GM04504 (cell line): Measurements from ENCODE around the gene KMO.

Experiments used
- DNase-seq: peaks from one replicate; pipeline ENCODE4 v3.0.0-alpha.2; 2012; ENCODE audit warnings: low read depth

KMO gene

GRCh38 chr1:241532162-241532531 lies at the start of gene KMO:
TSS of gene KMO (plus strand) at chr1:241532378. CDS start at chr1:241532445, 67 bp downstream.
- no peak for DNase-seq

- DNase-seq: peak; percentile 70
Measured at GRCh38 chr1:241482761-241483250, 49.4 kb upstream of the KMO start.

GRCh38 chr1:241485145-241485544 lies 47.0 kb upstream of the KMO start:
- DNase-seq: no peak

- no peak for DNase-seq
Measured at GRCh38 chr1:241485554-241485992, 46.6 kb upstream of the KMO start.

- DNase-seq: no peak
Measured at GRCh38 chr1:241488739-241489138, 43.4 kb upstream of the KMO start.

- DNase-seq: no peak
Measured at GRCh38 chr1:241495741-241496140, 36.4 kb upstream of the KMO start.

- peak; percentile 21 for DNase-seq
Measured at GRCh38 chr1:241499910-241500309, 32.3 kb upstream of the KMO start.

- no peak for DNase-seq
Measured at GRCh38 chr1:241503444-241503843, 28.7 kb upstream of the KMO start.

GRCh38 chr1:241507189-241507863 lies 24.9 kb upstream of the KMO start:
- DNase-seq: no peak

GRCh38 chr1:241513378-241513777 lies 18.8 kb upstream of the KMO start:
- no peak for DNase-seq

- DNase-seq: no peak
Measured at GRCh38 chr1:241518476-241519307, 13.5 kb upstream of the KMO start.

- peak; percentile 95 for DNase-seq
Measured at GRCh38 chr1:241519308-241520079, 12.7 kb upstream of the KMO start, which contains the start of gene FH. TSS of gene FH (minus strand) at chr1:241519755. CDS start at chr1:241519722, 33 bp downstream.

- DNase-seq: no peak
Measured at GRCh38 chr1:241520080-241520465, 12.1 kb upstream of the KMO start.

- DNase-seq: no peak
Measured at GRCh38 chr1:241521718-241522117, 10.5 kb upstream of the KMO start.

GRCh38 chr1:241525026-241525425 lies 7.2 kb upstream of the KMO start:
- no peak for DNase-seq

GRCh38 chr1:241527146-241527545 lies 5.0 kb upstream of the KMO start:
- DNase-seq: no peak

- DNase-seq: no peak
Measured at GRCh38 chr1:241531195-241532161, 700 bp upstream of the KMO start.

GRCh38 chr1:241532864-241533263 lies 686 bp downstream of the KMO start:
- DNase-seq: no peak

- DNase-seq: no peak
Measured at GRCh38 chr1:241533326-241534115, 1.3 kb downstream of the KMO start.

GRCh38 chr1:241536304-241536703 lies 4.1 kb downstream of the KMO start:
- no peak for DNase-seq
